ENCODE data around the gene ZG16B. TPM values are rescaled to one million over a fixed set of nuclear protein-coding genes. Genes with fewer than 3 reads are reported as not detected.

The ZG16B gene
- total and polyA plus RNA-seq, 9 donors, result 0.28 to 0.61 (median 0.43) TPM; not detected in 1

- no peak overlapping the region for H3K27ac ChIP-seq (ENCODE audit: low read length)
- no peaks in the 10 kb centered on the region for H3K36me3 ChIP-seq (ENCODE audit: control insufficient read depth, insufficient read depth, low read length)
- H3K4me3 ChIP-seq (ENCODE audit: low read length), result no peak overlapping the region
- H3K4me1 ChIP-seq (ENCODE audit: control insufficient read depth, insufficient read depth, low read length), result no peaks in the 10 kb centered on the region
- no peak for DNase-seq
- H3K9me3 ChIP-seq (replicated peaks; ENCODE audit: control insufficient read depth, low read depth, low read length), result no peaks in the 10 kb centered on the region
- WGBS (ENCODE audit: insufficient coverage), result 23% methylated on average over 7 of the region's 7 CpGs
- H3K27me3 ChIP-seq (ENCODE audit: control insufficient read depth, insufficient read depth, low read length), result peaks cover 72% of the 10 kb centered on the region
Observed at GRCh38 chr16:2787961-2788360, 42.1 kb upstream of the ZG16B start.

- no peak for DNase-seq
- no peaks in the 10 kb centered on the region for H3K36me3 ChIP-seq (ENCODE audit: control insufficient read depth, insufficient read depth, low read length)
- H3K27ac ChIP-seq (ENCODE audit: low read length), result no peak overlapping the region
- peaks cover 47% of the 10 kb centered on the region for H3K27me3 ChIP-seq (ENCODE audit: control insufficient read depth, insufficient read depth, low read length)
- no CpG with 5 or more reads among the region's 5 CpGs for WGBS (ENCODE audit: insufficient coverage)
- H3K4me1 ChIP-seq (ENCODE audit: control insufficient read depth, insufficient read depth, low read length), result no peaks in the 10 kb centered on the region
- no peaks in the 10 kb centered on the region for H3K9me3 ChIP-seq (replicated peaks; ENCODE audit: control insufficient read depth, low read depth, low read length)
- no peak overlapping the region for H3K4me3 ChIP-seq (ENCODE audit: low read length)
Observed at GRCh38 chr16:2790631-2791030, 39.5 kb upstream of the ZG16B start.

GRCh38 chr16:2791174-2791573 is 38.9 kb upstream of the ZG16B start:
- no peak overlapping the region for H3K27ac ChIP-seq (ENCODE audit: low read length)
- H3K9me3 ChIP-seq (replicated peaks; ENCODE audit: control insufficient read depth, low read depth, low read length), result no peaks in the 10 kb centered on the region
- H3K4me3 ChIP-seq (ENCODE audit: low read length), result no peak overlapping the region
- 71% methylated on average over 5 of the region's 8 CpGs for WGBS (ENCODE audit: insufficient coverage)
- H3K27me3 ChIP-seq (ENCODE audit: control insufficient read depth, insufficient read depth, low read length), result peaks cover 44% of the 10 kb centered on the region
- no peaks in the 10 kb centered on the region for H3K4me1 ChIP-seq (ENCODE audit: control insufficient read depth, insufficient read depth, low read length)
- no peak for DNase-seq
- H3K36me3 ChIP-seq (ENCODE audit: control insufficient read depth, insufficient read depth, low read length), result no peaks in the 10 kb centered on the region

- no peak overlapping the region for H3K4me3 ChIP-seq (ENCODE audit: low read length)
- H3K27me3 ChIP-seq (ENCODE audit: control insufficient read depth, insufficient read depth, low read length), result peaks cover 33% of the 10 kb centered on the region
- no peaks in the 10 kb centered on the region for H3K36me3 ChIP-seq (ENCODE audit: control insufficient read depth, insufficient read depth, low read length)
- no peak for DNase-seq
- no peaks in the 10 kb centered on the region for H3K4me1 ChIP-seq (ENCODE audit: control insufficient read depth, insufficient read depth, low read length)
- WGBS (ENCODE audit: insufficient coverage), result no CpG with 5 or more reads among the region's 10 CpGs
- no peak overlapping the region for H3K27ac ChIP-seq (ENCODE audit: low read length)
- H3K9me3 ChIP-seq (replicated peaks; ENCODE audit: control insufficient read depth, low read depth, low read length), result no peaks in the 10 kb centered on the region
Observed at GRCh38 chr16:2792940-2793339, 37.2 kb upstream of the ZG16B start.

GRCh38 chr16:2795395-2796143 is 34.5 kb upstream of the ZG16B start:
- Histone ChIP-seq H3K9me3 (replicated peaks; ENCODE audit: control insufficient read depth, low read depth, low read length) (no peaks in the 10 kb centered on the region), H3K4me1 (ENCODE audit: control insufficient read depth, insufficient read depth, low read length) (no peaks in the 10 kb centered on the region), H3K36me3 (ENCODE audit: control insufficient read depth, insufficient read depth, low read length) (no peaks in the 10 kb centered on the region), H3K4me3 (ENCODE audit: low read length) (no peak overlapping the region), H3K27me3 (ENCODE audit: control insufficient read depth, insufficient read depth, low read length) (peaks cover 16% of the 10 kb centered on the region), H3K27ac (ENCODE audit: low read length) (no peak overlapping the region)
- no peak for DNase-seq
- 40% methylated on average over 2 of the region's 7 CpGs for WGBS (ENCODE audit: insufficient coverage)

- peaks cover 1% of the 10 kb centered on the region for H3K9me3 ChIP-seq (replicated peaks; ENCODE audit: control insufficient read depth, low read depth, low read length)
- H3K36me3 ChIP-seq (ENCODE audit: control insufficient read depth, insufficient read depth, low read length), result no peaks in the 10 kb centered on the region
- H3K4me1 ChIP-seq (ENCODE audit: control insufficient read depth, insufficient read depth, low read length), result no peaks in the 10 kb centered on the region
- 77% methylated on average over 39 of the region's 39 CpGs for WGBS (ENCODE audit: insufficient coverage)
- H3K27ac ChIP-seq (ENCODE audit: low read length), result no peak overlapping the region
- peaks cover 6% of the 10 kb centered on the region for H3K27me3 ChIP-seq (ENCODE audit: control insufficient read depth, insufficient read depth, low read length)
- no peak overlapping the region for H3K4me3 ChIP-seq (ENCODE audit: low read length)
- no peak for DNase-seq
Observed at GRCh38 chr16:2798723-2799204, 31.3 kb upstream of the ZG16B start.

GRCh38 chr16:2799205-2799858 is 30.8 kb upstream of the ZG16B start:
- Histone ChIP-seq H3K4me1 (ENCODE audit: control insufficient read depth, insufficient read depth, low read length) (no peaks in the 10 kb centered on the region), H3K4me3 (ENCODE audit: low read length) (no peak overlapping the region), H3K36me3 (ENCODE audit: control insufficient read depth, insufficient read depth, low read length) (no peaks in the 10 kb centered on the region), H3K9me3 (replicated peaks; ENCODE audit: control insufficient read depth, low read depth, low read length) (peaks cover 7% of the 10 kb centered on the region), H3K27ac (ENCODE audit: low read length) (no peak overlapping the region), H3K27me3 (ENCODE audit: control insufficient read depth, insufficient read depth, low read length) (peaks cover 6% of the 10 kb centered on the region)
- no peak for DNase-seq
- WGBS (ENCODE audit: insufficient coverage), result 67% methylated on average over 11 of the region's 21 CpGs

- Histone ChIP-seq H3K9me3 (replicated peaks; ENCODE audit: control insufficient read depth, low read depth, low read length) (peaks cover 9% of the 10 kb centered on the region), H3K27me3 (ENCODE audit: control insufficient read depth, insufficient read depth, low read length) (peaks cover 6% of the 10 kb centered on the region), H3K4me3 (ENCODE audit: low read length) (no peak overlapping the region), H3K36me3 (ENCODE audit: control insufficient read depth, insufficient read depth, low read length) (no peaks in the 10 kb centered on the region), H3K4me1 (ENCODE audit: control insufficient read depth, insufficient read depth, low read length) (no peaks in the 10 kb centered on the region), H3K27ac (ENCODE audit: low read length) (no peak overlapping the region)
- WGBS (ENCODE audit: insufficient coverage), result 20% methylated on average over 1 of the region's 1 CpG
- no peak for DNase-seq
Observed at GRCh38 chr16:2799859-2800226, 30.3 kb upstream of the ZG16B start.

GRCh38 chr16:2803545-2804195 is 26.4 kb upstream of the ZG16B start:
- Histone ChIP-seq H3K4me3 (ENCODE audit: low read length) (no peak overlapping the region), H3K36me3 (ENCODE audit: control insufficient read depth, insufficient read depth, low read length) (no peaks in the 10 kb centered on the region), H3K27me3 (ENCODE audit: control insufficient read depth, insufficient read depth, low read length) (peaks cover 11% of the 10 kb centered on the region), H3K27ac (ENCODE audit: low read length) (no peak overlapping the region), H3K4me1 (ENCODE audit: control insufficient read depth, insufficient read depth, low read length) (no peaks in the 10 kb centered on the region), H3K9me3 (replicated peaks; ENCODE audit: control insufficient read depth, low read depth, low read length) (peaks cover 9% of the 10 kb centered on the region)
- no peak for DNase-seq
- WGBS (ENCODE audit: insufficient coverage), result no CpG with 5 or more reads among the region's 3 CpGs

GRCh38 chr16:2804728-2805127 is 25.4 kb upstream of the ZG16B start:
- no peaks in the 10 kb centered on the region for H3K4me1 ChIP-seq (ENCODE audit: control insufficient read depth, insufficient read depth, low read length)
- H3K27ac ChIP-seq (ENCODE audit: low read length), result no peak overlapping the region
- DNase-seq, result no peak
- peaks cover 9% of the 10 kb centered on the region for H3K27me3 ChIP-seq (ENCODE audit: control insufficient read depth, insufficient read depth, low read length)
- H3K36me3 ChIP-seq (ENCODE audit: control insufficient read depth, insufficient read depth, low read length), result no peaks in the 10 kb centered on the region
- no CpG with 5 or more reads among the region's 4 CpGs for WGBS (ENCODE audit: insufficient coverage)
- peaks cover 9% of the 10 kb centered on the region for H3K9me3 ChIP-seq (replicated peaks; ENCODE audit: control insufficient read depth, low read depth, low read length)
- no peak overlapping the region for H3K4me3 ChIP-seq (ENCODE audit: low read length)

Data from muscle of leg (tissue), 11 donors.